Trophoblast cell (in vitro differentiated cells and primary cell): ENCODE data around the gene FOXP2. TPM values are rescaled to one million over a fixed set of nuclear protein-coding genes. Genes with fewer than 3 reads are reported as not detected.

Experiments used
- DNase-seq, 2 donors: peaks; one replicate each; pipeline ENCODE4 v3.0.0-alpha.2; 2016
- H2AFZ ChIP-seq: 2 replicates; pipeline ENCODE4 v1.6.1; 2013; ENCODE audit warnings: low read length, moderate library complexity, mild to moderate bottlenecking; ENCODE audit not compliant: insufficient read depth, poor library complexity
- H2AK5ac ChIP-seq: 2 replicates; pipeline ENCODE4 v1.6.1; 2013; ENCODE audit warnings: mild to moderate bottlenecking, low read length
- H2BK120ac ChIP-seq: 2 replicates; pipeline ENCODE4 v1.6.1; 2013; ENCODE audit warnings: low read length, mild to moderate bottlenecking, moderate library complexity; ENCODE audit not compliant: insufficient read depth, poor library complexity
- H2BK12ac ChIP-seq: 2 replicates; pipeline ENCODE4 v1.6.1; 2013; ENCODE audit warnings: mild to moderate bottlenecking, low read length, moderate library complexity
- H2BK5ac ChIP-seq: 2 replicates; pipeline ENCODE4 v1.6.1; 2013; ENCODE audit warnings: low read length, low read depth, moderate library complexity, mild to moderate bottlenecking; ENCODE audit not compliant: poor library complexity
- H3K14ac ChIP-seq: 2 replicates; pipeline ENCODE4 v1.6.1; 2013; ENCODE audit warnings: mild to moderate bottlenecking, low read length
- H3K18ac ChIP-seq: 2 replicates; pipeline ENCODE4 v1.6.1; 2013; ENCODE audit warnings: mild to moderate bottlenecking, low read length
- H3K23ac ChIP-seq: 2 replicates; pipeline ENCODE4 v1.6.1; 2013; ENCODE audit warnings: low read length
- H3K27ac ChIP-seq: 2 replicates; pipeline ENCODE4 v1.5.1; 2013; ENCODE audit warnings: low read depth, mild to moderate bottlenecking, inconsistent platforms, low read length, moderate library complexity
- H3K27me3 ChIP-seq: 2 replicates; pipeline ENCODE4 v1.6.1; 2013; ENCODE audit warnings: inconsistent platforms, mild to moderate bottlenecking, low read length, moderate library complexity; ENCODE audit not compliant: insufficient read depth
- H3K36me3 ChIP-seq, 2 experiments: 1 replicate in 1 of 2; 2 replicates in 1 of 2; pipeline ENCODE4 v1.6.1; 2013; ENCODE audit warnings: low read length in 2 of 2, mild to moderate bottlenecking in 2 of 2, moderate library complexity in 1 of 2; ENCODE audit not compliant: insufficient read depth in 2 of 2, control insufficient read depth in 1 of 2
- H3K4ac ChIP-seq: 2 replicates; pipeline ENCODE4 v1.6.1; 2013; ENCODE audit warnings: low read depth, mild to moderate bottlenecking, low read length, moderate library complexity
- H3K4me1 ChIP-seq, 2 experiments: 1 replicate in 1 of 2; 2 replicates in 1 of 2; pipeline ENCODE4 v1.6.1; 2013; ENCODE audit warnings: low read length in 2 of 2, mild to moderate bottlenecking in 2 of 2, moderate library complexity in 1 of 2; ENCODE audit not compliant: insufficient read depth in 2 of 2, control insufficient read depth in 1 of 2
- H3K4me2 ChIP-seq: 2 replicates; pipeline ENCODE4 v1.6.1; 2013; ENCODE audit warnings: inconsistent platforms, mild to moderate bottlenecking, low read length, moderate library complexity
- H3K4me3 ChIP-seq: 2 replicates; pipeline ENCODE4 v1.5.1; 2013; ENCODE audit warnings: mild to moderate bottlenecking, low read depth, low read length, inconsistent platforms
- H3K79me1 ChIP-seq: one replicate; pipeline ENCODE4 v1.6.1; 2013; ENCODE audit warnings: low read length
- H3K79me2 ChIP-seq: 2 replicates; pipeline ENCODE4 v1.6.1; 2013; ENCODE audit warnings: low read length, mild to moderate bottlenecking; ENCODE audit not compliant: control insufficient read depth, insufficient read depth, poor library complexity
- H3K9ac ChIP-seq: 2 replicates; pipeline ENCODE4 v1.6.1; 2013; ENCODE audit warnings: mild to moderate bottlenecking, low read length
- H3K9me3 ChIP-seq: 2 replicates; pipeline ENCODE4 v1.6.1; 2013; ENCODE audit warnings: low read depth, mild to moderate bottlenecking, control low read depth, inconsistent platforms, low read length; ENCODE audit not compliant: insufficient read depth
- H4K12ac ChIP-seq: 2 replicates; pipeline ENCODE4 v1.6.1; 2013; ENCODE audit warnings: low read depth, mild to moderate bottlenecking, low read length, moderate library complexity
- H4K8ac ChIP-seq: 2 replicates; pipeline ENCODE4 v1.6.1; 2013; ENCODE audit warnings: low read depth, mild to moderate bottlenecking, low read length, moderate library complexity
- H4K91ac ChIP-seq: one replicate; pipeline ENCODE4 v1.6.1; 2013; ENCODE audit warnings: low read depth, mild to moderate bottlenecking, low read length, moderate library complexity
- WGBS: extraction: QIAGEN DNeasy Blood & Tissue Kit; methylation state at CpG from one replicate; pipeline ENCODE4 v1.1.7; 2013; ENCODE audit warnings: missing lambda C conversion rate; ENCODE audit not compliant: insufficient read length, insufficient coverage; ENCODE audit errors: extremely low coverage; 5-methylcytosine and 5-hydroxymethylcytosine counted together
- polyA plus RNA-seq: library from polyadenylated mRNA; stranded (reverse); fragments of 200-250 nt; gene quantifications from 2 replicates; pipeline ENCODE4 v1.2.3, GENCODE V29; 2013

FOXP2 gene
- 0.11 TPM in 2 replicates for polyA plus RNA-seq

GRCh38 chr7:114414156-114415063, at the start of gene FOXP2:
TSS of gene FOXP2 (plus strand) at chr7:114414815. CDS start at chr7:114426512, 11,697 bp downstream.
- Histone ChIP-seq H4K8ac (no peak within 1 kb of the TSS), H3K23ac (no peak within 1 kb of the TSS), H3K36me3 (no peaks in the 10 kb centered on the region), H2BK5ac (no peak within 1 kb of the TSS), H3K4me1 (no peaks in the 10 kb centered on the region), H3K14ac (no peak within 1 kb of the TSS), H3K27me3 (no peaks in the 10 kb centered on the region), H2BK120ac (no peak within 1 kb of the TSS), H3K27ac (no peak within 1 kb of the TSS), H3K4me3 (no peak within 1 kb of the TSS), H3K9ac (no peak within 1 kb of the TSS), H3K18ac (no peak within 1 kb of the TSS), H3K9me3 (no peaks in the 10 kb centered on the region), H3K79me2 (no peaks in the 10 kb centered on the region), H2AK5ac (no peak within 1 kb of the TSS), H2AFZ (no peak within 1 kb of the TSS), H4K12ac (no peak within 1 kb of the TSS), H3K79me1 (no peaks in the 10 kb centered on the region), H4K91ac (no peak within 1 kb of the TSS), H3K4me2 (no peak within 1 kb of the TSS), H2BK12ac (no peak within 1 kb of the TSS), H3K4ac (no peak within 1 kb of the TSS)
- no CpG with 5 or more reads among the region's 2 CpGs for WGBS
- peak in 1 of 2 donors; percentile 63 for DNase-seq

DNA sequence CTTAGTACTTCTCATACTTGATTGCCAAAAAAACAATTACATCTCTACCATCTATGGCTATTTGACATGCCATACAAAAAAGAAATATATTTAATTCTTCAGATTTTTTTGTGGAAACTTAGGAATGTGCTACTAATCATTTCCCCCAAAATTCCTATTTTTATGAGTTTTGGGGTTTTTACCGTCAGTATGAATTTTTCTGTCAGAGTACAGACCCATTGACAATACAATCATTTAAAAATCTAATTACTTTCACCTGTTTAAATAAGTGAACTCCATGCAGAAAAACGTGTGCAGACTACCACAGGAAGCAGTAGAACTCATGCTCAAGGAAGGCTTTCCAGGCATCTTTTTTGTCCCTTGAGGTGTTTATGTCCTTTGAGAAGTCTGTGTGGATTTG, 48.8 kb upstream of the FOXP2 start:
- H3K79me1 ChIP-seq: no peaks in the 10 kb centered on the region
- H4K12ac ChIP-seq: no peak overlapping the region
- H3K27ac ChIP-seq: no peak overlapping the region
- H2BK12ac ChIP-seq: no peak overlapping the region
- H3K18ac ChIP-seq: no peak overlapping the region
- no peak overlapping the region for H2BK120ac ChIP-seq
- H2BK5ac ChIP-seq: no peak overlapping the region
- no peak overlapping the region for H3K4me2 ChIP-seq
- no peaks in the 10 kb centered on the region for H3K79me2 ChIP-seq
- H3K36me3 ChIP-seq: no peaks in the 10 kb centered on the region
- H3K14ac ChIP-seq: no peak overlapping the region
- H3K23ac ChIP-seq: no peak overlapping the region
- no CpG with 5 or more reads among the region's 2 CpGs for WGBS
- H2AK5ac ChIP-seq: no peak overlapping the region
- H3K9ac ChIP-seq: no peak overlapping the region
- no peak overlapping the region for H2AFZ ChIP-seq
- no peak overlapping the region for H3K4me3 ChIP-seq
- no peak overlapping the region for H3K4ac ChIP-seq
- H4K8ac ChIP-seq: no peak overlapping the region
- DNase-seq: no peak
- no peak overlapping the region for H4K91ac ChIP-seq
- H3K27me3 ChIP-seq: no peaks in the 10 kb centered on the region
- H3K9me3 ChIP-seq: no peaks in the 10 kb centered on the region
- no peaks in the 10 kb centered on the region for H3K4me1 ChIP-seq

DNA sequence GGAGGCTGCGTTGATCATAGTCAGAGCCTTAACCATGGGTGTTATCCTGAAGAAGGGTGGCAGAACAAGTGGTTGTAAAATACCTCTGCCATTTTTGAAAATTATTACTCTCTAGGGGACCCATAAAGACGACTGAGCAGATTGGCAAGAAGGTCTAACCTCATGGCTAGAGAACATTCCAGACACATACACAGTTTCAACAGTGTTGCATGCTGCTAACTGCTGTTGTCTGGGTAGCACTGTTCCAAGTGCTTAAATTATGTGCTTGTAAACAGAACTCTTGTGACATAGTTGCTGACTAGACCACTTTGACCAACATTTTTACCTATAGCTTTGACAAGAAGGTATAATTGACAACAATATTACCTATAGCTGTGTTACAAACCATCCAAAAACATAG, 46.1 kb upstream of the FOXP2 start:
- Histone ChIP-seq H3K79me2 (no peaks in the 10 kb centered on the region), H2BK5ac (no peak overlapping the region), H4K8ac (no peak overlapping the region), H2AK5ac (no peak overlapping the region), H3K36me3 (no peaks in the 10 kb centered on the region), H3K18ac (no peak overlapping the region), H3K27ac (no peak overlapping the region), H4K12ac (no peak overlapping the region), H2AFZ (no peak overlapping the region), H3K23ac (no peak overlapping the region), H3K4me2 (no peak overlapping the region), H3K14ac (no peak overlapping the region), H3K4me3 (no peak overlapping the region), H3K4me1 (no peaks in the 10 kb centered on the region), H2BK120ac (no peak overlapping the region), H3K79me1 (no peaks in the 10 kb centered on the region), H3K9ac (no peak overlapping the region), H2BK12ac (no peak overlapping the region), H3K9me3 (no peaks in the 10 kb centered on the region), H4K91ac (no peak overlapping the region), H3K4ac (no peak overlapping the region), H3K27me3 (no peaks in the 10 kb centered on the region)
- WGBS: no CpG with 5 or more reads among the region's 2 CpGs
- no peak for DNase-seq

- H3K79me2 ChIP-seq: no peaks in the 10 kb centered on the region
- no peaks in the 10 kb centered on the region for H3K27me3 ChIP-seq
- H3K4me3 ChIP-seq: no peak overlapping the region
- H3K4me2 ChIP-seq: no peak overlapping the region
- no peak overlapping the region for H2BK5ac ChIP-seq
- no peak overlapping the region for H2AK5ac ChIP-seq
- no peaks in the 10 kb centered on the region for H3K79me1 ChIP-seq
- WGBS: no CpG with 5 or more reads among the region's 2 CpGs
- H3K4ac ChIP-seq: no peak overlapping the region
- no peaks in the 10 kb centered on the region for H3K4me1 ChIP-seq
- no peak overlapping the region for H4K12ac ChIP-seq
- H4K8ac ChIP-seq: no peak overlapping the region
- H3K18ac ChIP-seq: no peak overlapping the region
- no peak overlapping the region for H3K9ac ChIP-seq
- H3K14ac ChIP-seq: no peak overlapping the region
- H2AFZ ChIP-seq: no peak overlapping the region
- H4K91ac ChIP-seq: no peak overlapping the region
- no peak overlapping the region for H3K23ac ChIP-seq
- DNase-seq: no peak
- H3K36me3 ChIP-seq: no peaks in the 10 kb centered on the region
- H3K27ac ChIP-seq: no peak overlapping the region
- no peak overlapping the region for H2BK120ac ChIP-seq
- no peak overlapping the region for H2BK12ac ChIP-seq
- no peaks in the 10 kb centered on the region for H3K9me3 ChIP-seq
Measured at GRCh38 chr7:114369294-114369693, 45.3 kb upstream of the FOXP2 start.
